Stimulated activated naive CD4-positive, alpha-beta T cell treated with Interleukin-2 at 50 U/mL for 16 hours (primary cell): ENCODE measurements around the gene CYB5D1.
A peak's percentile ranks its signal among the peaks of the same experiment; 100 is the strongest.
"Not testable (repeated sequence)": the region's sequence is repeated elsewhere in the genome, so short reads cannot be mapped to it uniquely, and the experiment has no call there.

Experiments
- DNase-seq: peaks from one replicate; lab custom pipeline; 2025; lab: John Stamatoyannopoulos, UW

The CYB5D1 gene, protein sequence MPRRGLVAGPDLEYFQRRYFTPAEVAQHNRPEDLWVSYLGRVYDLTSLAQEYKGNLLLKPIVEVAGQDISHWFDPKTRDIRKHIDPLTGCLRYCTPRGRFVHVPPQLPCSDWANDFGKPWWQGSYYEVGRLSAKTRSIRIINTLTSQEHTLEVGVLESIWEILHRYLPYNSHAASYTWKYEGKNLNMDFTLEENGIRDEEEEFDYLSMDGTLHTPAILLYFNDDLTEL

DNA sequence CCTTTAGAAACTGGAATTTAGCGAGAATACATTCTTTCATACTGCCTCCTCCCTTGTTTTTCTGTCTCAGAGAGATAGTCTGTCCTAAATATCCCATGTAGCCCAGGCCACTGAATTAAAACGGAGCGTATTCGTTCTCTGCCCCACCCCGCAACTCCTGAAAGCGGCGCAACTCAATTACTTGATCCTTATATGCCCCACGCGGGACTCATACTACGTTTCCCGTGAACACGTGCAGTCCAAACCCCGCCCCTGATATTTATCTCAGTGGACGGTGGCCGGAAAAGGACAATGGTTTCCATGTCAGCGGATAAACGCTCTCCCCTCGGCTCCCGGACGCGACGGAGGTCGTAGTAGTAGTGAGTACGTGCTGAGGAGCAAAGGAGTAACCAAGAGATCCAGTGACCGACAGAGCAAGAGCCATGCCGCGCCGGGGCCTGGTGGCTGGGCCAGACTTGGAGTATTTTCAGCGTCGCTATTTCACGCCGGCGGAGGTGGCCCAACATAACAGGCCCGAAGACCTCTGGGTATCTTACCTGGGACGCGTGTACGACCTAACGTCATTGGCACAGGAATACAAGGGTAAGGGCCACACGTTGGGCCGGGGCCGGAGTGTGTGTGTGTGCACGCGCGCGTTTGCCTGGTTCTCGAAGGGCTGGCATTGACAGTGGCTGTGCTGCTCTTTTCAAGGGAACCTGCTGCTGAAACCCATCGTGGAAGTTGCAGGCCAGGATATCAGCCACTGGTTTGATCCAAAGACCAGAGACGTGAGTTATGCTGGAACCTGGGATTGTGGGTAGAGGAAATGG, at the start of gene CYB5D1:
Gene CYB5D1, plus strand, starts transcription at position 291 of the 809 bp plus-strand sequence. Its CDS starts 132 bp downstream, at position 423.
- peak; percentile 86 for DNase-seq

DNA sequence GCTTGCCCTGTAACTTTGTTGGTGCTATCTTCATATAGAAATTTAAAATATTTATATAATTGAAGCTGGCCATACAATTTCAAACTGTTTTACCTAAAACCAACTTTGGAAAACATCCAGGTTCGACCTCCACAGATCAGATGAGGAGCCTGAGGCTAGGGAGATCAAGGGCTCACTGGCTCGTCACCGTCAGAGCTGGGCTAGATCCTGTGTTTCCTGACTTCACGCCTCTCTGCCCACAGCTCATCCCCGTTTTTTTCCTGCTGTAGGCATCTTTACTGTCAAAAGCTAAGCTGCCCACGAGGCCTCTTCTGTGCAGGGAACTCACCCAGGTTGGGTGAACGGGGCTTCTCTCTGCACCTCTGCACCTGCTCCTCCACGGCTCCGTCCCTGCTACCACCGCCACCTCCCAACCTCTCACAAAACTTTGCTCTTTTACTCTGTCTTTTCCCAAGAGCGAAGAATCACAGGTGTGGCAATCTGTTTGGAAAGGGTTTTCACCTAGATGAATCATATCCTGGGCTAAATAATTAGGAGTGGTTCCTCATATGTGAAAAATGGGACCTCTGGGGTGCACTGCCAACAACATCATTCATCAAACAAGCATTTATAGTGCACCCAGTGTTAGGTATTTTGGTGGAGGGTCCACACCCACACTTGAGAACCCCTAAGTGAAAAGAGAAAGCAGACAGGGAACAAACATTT, 48.6 kb upstream of the CYB5D1 start:
- DNase-seq, result no peak

DNA sequence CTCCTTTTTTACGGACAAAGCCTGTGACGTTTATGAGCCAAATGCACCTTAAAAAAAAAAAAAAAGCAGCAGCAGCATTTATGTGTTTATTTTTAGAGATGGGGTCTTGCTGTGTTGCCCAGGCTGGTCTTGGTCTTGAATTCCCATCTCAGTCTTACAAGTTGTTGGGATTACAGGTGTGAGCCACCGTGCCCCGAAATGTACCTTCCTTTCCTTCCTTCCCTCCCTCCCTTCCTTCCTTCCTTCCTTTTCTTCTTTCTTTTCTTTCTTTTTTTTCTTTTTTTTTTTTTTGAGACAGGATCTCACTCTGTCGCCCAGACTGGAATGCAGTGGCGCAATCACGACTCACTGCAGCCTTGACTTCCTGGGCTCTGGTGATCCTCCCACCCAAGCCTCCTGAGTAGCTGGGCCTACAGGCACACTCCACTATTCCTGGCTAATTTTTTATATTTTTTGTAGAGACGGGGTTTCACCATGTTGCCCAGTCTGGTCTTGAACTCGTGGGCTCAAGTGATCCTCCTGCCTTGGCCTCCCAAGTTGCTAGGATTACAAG, 47.9 kb upstream of the CYB5D1 start:
- not testable (repeated sequence) for DNase-seq

DNA sequence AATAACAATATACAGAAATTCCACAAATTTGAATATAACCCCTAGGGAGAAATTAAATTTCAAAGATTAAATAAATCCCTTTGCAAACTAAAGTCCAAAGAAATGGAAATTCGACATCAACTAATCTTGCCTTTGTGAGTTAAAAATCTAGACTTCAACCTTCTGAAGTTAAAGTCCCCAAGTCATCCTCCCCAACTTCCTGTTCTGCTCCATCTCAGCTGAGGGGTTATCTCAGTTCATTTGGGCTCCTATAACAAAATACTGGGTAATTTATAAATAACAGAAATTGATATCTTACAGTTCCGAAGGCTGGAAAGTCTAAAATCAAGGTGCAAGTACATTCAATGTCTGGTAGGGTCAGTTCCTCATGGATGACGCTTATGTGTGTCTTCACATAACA, 46.6 kb upstream of the CYB5D1 start:
- DNase-seq, result no peak

DNA sequence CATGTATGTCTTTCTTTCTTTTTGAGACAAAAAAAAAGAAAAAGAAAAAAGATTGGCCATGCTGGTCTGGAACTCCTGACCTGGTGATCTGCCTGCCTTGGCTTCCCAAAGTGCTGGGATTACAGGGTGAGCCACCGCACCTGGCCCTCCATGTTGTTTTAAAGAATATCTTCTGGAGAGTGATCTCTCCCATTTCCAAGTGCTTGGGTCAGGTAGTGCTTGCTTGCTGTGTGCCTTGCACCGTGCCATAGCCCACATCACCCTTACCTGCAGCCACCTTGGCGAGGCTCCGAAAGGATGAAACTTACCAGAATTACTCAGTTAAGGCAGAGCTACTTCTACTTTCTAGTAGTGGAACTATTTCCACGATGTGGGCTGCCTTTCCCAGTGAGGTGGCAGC, 42.8 kb upstream of the CYB5D1 start:
- no peak for DNase-seq

DNA sequence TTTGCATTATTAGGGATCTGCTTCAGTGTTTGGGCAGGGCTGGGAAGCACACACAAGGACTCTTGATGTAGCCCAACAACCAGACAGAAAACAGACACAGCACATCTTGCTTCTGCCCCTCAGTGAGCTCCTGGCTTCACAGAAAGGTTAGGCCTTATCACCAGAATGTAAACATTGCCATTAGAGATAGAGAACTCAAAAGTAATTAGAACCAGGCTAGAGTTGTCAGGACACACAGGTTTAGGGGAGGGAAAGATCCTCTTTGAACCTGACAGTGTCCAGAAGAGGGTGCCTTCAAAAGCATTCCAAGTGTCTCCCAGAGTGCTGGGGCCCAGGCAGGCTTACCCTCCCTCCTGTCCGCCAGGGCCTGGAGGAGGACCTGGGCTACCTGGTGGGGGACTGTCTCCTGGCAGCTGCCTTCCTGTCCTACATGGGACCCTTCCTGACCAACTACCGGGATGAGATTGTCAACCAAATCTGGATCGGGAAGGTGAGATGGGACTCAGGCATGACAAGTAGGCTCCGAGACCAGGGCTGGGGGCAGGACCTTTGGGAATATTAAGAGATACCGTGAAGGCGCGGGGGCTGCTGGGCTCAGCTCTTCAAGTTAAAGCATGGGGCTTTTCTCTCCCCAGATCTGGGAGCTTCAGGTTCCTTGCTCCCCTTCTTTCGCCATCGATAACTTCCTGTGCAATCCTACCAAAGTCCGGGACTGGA, 40.7 kb upstream of the CYB5D1 start:
- no peak for DNase-seq

DNA sequence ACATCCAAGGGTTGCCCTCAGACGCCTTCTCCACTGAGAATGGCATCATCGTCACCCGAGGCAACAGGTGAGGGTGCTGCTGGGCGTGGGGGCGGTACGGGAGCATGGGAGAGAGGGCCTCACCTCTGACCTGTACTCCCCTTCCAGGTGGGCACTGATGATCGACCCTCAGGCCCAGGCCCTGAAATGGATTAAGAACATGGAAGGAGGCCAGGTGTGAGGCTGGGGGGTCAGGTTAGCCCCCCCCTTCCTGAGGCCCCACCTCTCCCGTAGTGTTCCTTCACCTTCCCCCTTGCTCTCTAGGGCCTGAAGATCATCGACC, 40.2 kb upstream of the CYB5D1 start:
- no peak for DNase-seq

DNA sequence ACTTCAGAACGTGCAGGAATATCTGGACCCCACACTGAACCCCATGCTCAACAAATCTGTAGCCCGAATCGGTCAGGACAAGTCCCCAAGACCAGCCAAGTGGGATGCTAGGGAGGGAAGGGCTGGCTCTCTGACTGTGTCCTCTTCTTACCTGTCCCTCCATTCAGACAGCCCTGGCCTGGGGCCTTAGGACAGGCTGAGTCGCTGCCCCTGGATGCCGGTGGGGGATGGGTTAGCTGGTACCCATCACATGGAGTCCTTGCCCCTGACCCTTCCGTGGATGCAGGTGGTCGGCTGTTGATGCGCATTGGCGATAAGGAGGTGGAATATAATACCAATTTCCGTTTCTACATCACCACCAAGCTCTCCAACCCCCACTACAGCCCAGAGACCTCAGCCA, 39.8 kb upstream of the CYB5D1 start:
- no peak for DNase-seq

DNA sequence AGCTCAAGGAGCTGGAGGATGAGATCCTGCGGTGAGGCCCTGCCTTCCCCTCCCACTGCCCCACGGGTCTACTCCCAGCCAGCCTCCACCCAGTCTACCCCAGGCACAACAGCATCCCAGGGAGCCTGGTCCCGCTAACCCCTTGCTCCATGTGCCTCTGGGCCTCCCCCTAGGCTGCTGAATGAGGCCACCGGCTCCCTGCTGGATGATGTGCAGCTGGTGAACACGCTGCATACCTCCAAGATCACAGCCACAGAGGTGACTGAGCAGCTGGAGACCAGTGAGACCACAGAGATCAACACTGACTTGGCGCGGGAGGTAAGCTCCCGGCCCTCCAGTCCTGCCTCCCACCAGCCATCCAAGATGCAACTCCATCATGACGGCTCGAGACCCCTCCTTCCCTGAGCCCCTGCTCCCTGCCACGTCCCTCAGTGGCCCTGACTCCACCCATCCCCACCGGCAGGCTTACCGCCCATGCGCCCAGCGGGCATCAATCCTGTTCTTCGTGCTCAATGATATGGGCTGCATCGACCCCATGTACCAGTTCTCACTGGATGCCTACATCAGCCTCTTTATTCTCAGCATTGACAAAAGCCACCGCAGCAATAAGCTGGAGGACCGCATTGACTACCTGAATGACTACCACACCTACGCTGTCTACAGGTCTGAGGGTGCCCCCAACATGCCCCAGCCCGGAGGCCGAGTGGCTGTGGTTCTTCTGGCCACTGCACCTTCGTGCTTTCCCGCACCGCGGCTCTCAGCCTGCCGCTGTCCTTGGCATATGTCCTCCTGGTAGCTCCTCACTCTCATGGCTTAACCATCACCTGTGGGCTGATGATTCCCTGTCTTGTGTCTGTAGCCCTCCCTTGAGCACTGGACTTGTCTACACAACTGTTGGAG, 38.8 kb upstream of the CYB5D1 start:
- no peak for DNase-seq

DNA sequence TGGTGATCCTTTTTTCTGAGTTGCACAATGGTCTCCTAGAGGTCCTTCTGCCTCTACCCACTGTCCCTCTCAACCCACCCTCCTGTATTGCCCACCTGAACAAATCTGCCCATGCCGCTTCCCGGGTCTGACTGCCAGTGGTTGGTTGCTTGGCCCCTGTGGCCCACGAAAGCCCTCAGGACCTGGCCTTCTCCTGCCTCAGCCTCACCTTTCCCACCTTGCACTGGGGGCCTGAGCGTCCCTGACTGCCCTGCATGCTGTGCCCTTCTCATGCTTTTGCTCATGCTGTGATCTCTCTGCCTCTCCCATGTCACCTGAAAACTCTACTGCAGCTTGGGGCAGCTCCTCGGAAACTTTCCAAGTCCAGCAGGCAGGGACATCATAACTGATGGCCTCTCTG, 37.6 kb upstream of the CYB5D1 start:
- DNase-seq, result no peak

DNA sequence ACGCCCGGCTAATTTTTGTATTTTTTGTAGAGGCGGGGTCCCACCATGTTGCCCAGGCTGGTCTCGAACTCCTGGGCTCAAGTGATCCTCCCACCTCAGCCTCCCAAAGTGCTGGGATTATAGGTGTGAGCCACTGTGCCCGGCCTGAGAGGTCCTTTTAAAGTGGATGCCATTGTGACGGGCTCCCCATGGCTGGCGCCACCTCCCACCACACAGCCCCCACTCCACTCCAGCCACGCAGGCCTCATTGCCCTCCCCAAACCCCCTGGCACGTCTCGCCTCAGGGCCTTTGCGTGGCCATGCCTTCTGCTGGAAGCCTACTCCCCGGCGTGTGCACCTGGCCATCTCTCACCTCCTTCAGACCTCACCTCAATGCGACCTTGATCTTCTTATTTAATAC, 35.7 kb upstream of the CYB5D1 start:
- no peak for DNase-seq

DNA sequence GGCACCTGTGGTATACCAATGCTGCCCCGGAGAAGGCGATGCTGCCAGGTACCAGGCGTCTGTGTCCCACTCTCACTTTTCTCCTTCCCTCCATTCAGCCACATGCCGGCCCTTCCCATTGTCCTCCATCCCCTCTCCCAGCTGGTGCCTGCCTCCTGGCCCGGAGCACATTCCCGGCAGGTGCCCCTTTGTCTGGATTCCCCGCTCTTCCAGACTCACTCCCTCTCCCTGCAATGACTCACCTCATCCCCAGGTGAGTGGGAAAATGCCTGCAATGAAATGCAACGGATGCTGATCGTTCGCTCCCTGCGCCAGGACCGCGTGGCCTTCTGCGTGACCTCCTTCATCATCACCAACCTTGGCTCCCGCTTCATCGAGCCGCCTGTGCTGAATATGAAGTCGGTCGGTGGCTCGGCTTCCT, 34.2 kb upstream of the CYB5D1 start:
- no peak for DNase-seq

DNA sequence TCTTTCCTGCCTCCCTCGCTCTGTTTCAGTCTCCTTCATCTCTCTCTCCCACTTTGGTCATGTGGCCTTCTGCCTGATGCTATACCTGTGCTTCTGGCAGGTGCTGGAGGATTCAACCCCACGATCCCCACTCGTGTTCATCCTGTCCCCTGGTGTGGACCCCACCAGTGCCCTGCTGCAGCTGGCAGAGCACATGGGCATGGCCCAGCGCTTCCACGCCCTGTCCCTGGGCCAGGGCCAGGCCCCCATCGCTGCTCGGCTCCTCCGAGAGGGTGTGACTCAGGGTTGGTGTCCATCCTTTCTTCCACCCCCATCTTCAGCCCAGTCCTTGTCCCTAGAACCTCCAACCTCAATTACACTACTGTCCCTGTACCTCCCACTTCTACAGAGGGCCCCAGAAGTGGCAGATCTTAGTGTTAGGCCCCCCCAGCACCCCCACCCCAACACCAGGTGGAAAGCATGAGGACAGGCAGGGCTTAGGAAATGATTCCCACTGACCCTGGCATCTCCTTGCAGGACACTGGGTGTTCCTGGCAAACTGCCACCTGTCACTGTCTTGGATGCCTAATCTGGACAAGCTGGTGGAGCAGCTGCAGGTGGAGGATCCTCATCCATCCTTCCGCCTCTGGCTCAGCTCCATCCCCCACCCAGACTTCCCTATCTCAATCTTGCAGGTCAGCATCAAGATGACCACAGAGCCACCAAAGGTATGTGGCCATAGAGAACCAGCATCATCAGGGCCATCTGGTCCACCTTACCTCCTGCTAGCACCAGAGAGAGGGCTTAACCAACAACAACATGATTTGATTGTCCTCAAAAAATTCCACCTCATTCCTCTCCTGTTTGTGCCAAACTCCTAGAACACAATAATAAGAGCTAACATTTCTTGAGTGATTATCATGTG, 33.5 kb upstream of the CYB5D1 start:
- DNase-seq, result no peak

DNA sequence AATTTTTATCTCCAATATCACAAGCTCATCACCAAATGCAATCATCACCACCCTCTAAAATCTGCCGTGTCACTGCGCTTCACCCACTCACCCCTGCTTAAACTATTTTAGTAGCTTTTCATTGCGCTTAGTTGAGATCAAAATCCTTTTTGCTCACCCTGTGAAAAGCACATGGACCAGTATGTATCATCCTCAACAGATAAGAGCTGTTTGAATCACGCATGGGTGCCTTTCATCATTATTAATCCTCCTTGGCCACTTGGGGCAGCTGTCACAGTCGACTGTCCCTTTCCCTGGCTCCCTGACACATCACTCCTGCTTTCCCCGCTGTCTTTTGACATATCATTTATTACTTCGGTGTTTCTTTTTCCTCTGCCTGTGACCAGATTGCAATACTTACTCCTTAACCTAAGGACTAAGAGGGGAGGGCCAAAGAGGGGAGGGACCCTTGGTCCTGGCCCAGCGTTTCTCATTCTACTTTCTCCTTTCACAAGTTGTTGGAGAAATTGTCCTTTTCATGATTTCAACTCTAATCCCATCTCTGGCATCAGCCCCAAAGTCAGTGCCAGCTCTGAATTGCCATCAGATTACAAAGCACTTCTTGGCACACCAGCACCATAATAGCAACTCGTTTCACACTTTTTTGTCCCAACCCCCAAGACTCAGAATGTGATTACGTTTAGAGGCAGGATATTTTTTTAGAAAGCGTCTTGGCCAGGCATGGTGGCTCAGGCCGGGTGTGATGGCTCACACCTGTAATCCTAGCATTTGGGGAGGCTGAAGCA, 32.4 kb upstream of the CYB5D1 start:
- DNase-seq, result no peak

DNA sequence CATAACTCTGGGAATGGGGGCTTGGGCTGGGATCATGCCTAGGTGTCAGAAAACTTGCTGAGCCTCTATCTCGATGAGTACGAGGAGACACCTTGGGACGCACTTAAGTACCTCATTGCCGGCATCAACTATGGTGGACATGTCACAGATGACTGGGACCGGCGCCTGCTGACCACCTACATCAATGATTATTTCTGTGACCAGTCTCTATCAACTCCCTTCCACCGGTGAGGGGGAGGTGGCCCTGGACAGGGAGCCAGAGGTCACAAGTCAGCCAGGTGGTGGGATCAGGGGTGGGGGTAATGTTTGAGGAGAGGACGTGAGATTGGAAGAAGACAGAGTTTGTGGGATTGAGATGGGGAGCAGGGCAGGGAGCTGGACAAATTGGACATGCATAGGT, 27.2 kb upstream of the CYB5D1 start:
- DNase-seq, result no peak

DNA sequence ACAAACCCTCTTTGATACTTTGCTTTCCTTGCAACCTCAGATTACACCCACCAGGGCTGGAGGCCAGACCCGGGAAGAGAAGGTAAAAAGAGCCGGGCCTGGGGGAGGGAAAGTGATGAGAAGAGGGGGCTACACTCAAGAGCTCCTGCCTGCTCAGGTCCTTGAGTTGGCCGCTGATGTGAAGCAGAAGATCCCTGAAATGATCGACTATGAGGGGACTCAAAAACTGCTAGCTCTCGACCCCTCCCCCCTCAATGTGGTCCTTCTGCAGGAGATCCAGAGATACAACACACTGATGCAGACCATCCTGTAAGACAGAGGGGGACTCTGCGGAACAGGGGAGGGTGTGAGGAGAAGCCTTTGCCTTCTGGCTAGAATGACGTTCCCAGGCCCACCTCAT, 26.6 kb upstream of the CYB5D1 start:
- DNase-seq, result no peak

DNA sequence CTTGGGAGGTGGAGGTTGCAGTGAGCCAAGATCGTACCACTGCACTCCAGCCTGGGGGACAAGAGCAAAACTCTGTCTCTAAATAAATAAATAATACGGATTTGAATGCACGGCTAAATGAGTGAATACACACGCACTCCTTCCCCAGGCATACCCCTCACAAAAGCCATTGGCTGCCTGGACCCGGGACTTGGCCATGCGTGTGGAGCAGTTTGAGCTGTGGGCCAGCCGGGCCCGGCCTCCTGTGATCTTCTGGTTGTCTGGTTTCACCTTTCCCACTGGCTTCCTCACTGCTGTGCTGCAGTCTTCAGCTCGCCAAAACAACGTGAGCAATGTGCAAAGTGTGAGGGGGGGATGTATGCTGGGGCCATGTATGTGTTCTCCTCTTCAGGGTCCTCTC, 25.4 kb upstream of the CYB5D1 start:
- no peak for DNase-seq

DNA sequence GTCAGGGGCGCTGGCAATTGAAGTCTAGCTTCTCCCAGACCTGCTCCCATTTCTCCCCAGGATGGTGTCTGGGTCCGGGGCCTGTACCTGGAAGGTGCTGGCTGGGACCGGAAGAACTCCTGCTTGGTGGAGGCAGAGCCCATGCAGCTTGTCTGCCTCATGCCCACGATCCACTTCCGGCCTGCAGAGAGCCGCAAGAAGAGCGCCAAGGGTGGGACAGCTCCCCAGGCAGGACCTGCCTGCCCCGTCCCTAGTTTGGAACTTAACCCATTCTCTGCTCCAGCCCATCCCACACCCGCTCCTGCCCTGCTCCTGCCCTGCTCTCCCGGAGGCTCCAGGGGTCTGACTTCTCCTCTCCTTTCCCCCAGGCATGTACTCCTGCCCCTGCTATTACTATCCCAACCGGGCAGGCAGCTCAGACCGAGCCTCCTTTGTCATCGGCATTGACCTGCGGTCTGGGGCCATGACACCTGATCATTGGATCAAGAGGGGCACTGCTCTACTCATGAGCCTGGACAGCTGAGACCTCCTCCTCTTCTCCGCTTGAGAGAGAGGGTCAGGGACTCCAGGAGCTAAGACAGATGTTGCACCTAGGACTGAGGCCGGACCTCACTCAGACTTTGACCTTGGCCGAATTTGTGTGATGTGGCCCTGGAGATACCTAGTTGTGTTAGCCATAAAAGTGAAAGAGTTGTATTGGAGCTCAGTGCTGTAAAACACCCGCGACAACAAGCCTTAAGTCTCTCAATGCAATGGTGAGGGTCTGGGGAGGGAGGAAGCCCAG, 24.6 kb upstream of the CYB5D1 start:
- no peak for DNase-seq
